Stimulated activated naive B cell treated with anti-CD40 and anti-IgM and Interleukin-4, amounts not matched to agents 10 μg/mL and 1 μg/mL and 100 μg/mL, for 72 hours (primary cell): ENCODE data around the gene CEP43.

Source experiments
- ATAC-seq, 2 donors: fragments of 150-1000 bp; cut with Tn5 transposase; replicated peaks; 2 replicates each; pipeline ENCODE4 v1.10.0; 2021; ENCODE audit warnings: moderate library complexity in 1 of 2
- DNase-seq: peaks from one replicate; pipeline ENCODE4 v3.0.0; 2021
- H3K27ac Mint-ChIP-seq: one replicate; pipeline ENCODE4 v1.8.0; 2022; ENCODE audit warnings: mild to moderate bottlenecking, mixed read lengths
- H3K27me3 Mint-ChIP-seq, 2 donors: one replicate each; pipeline ENCODE4 v1.8.0; 2022; ENCODE audit warnings: mixed read lengths in 2 of 2
- H3K36me3 Mint-ChIP-seq, 2 donors: one replicate each; pipeline ENCODE4 v1.8.0; 2022; ENCODE audit warnings: mixed read lengths in 2 of 2, mild to moderate bottlenecking in 1 of 2
- H3K4me1 Mint-ChIP-seq, 2 donors: one replicate each; pipeline ENCODE4 v1.8.0; 2022; ENCODE audit warnings: mixed read lengths in 2 of 2, mild to moderate bottlenecking in 1 of 2
- H3K4me3 Mint-ChIP-seq, 2 donors: one replicate each; pipeline ENCODE4 v1.8.0; 2022; ENCODE audit warnings: mild to moderate bottlenecking in 2 of 2, mixed read lengths in 2 of 2, moderate library complexity in 1 of 2
- H3K9me3 Mint-ChIP-seq, 2 donors: one replicate each; pipeline ENCODE4 v1.8.0; 2022; ENCODE audit warnings: mixed read lengths in 2 of 2, mild to moderate bottlenecking in 1 of 2

The CEP43 gene

GRCh38 chr6:166957087-166957804 is 42.0 kb upstream of the CEP43 start:
- H3K4me3 Mint-ChIP-seq: peak overlapping the region; percentile 84 to 95
- peaks cover 5 to 10% of the 10 kb centered on the region in 2 donors for H3K36me3 Mint-ChIP-seq
- DNase-seq: peak; percentile 66
- no peaks in the 10 kb centered on the region for H3K9me3 Mint-ChIP-seq
- H3K27me3 Mint-ChIP-seq: no peaks in the 10 kb centered on the region
- H3K27ac Mint-ChIP-seq: peak overlapping the region; percentile 97
- peak; percentile 41 to 42 for ATAC-seq
- peaks cover 54 to 79% of the 10 kb centered on the region in 2 donors for H3K4me1 Mint-ChIP-seq

DNA sequence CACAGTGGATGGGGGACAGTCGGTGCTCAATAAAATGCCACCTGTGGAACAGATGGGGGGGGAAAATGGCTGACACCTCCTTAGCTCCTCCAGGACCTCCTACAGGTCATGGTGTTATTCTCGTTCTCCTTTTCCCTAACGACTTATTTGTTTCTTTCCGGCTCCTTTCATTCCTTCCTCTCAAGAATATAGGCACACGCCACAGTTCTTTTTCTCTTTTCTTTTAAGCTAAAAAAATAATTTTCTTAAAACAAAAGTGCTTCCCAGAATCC is 41.5 kb upstream of the CEP43 start:
- H3K27ac Mint-ChIP-seq: peak overlapping the region; percentile 97
- no peaks in the 10 kb centered on the region for H3K27me3 Mint-ChIP-seq
- peaks cover 51 to 74% of the 10 kb centered on the region in 2 donors for H3K4me1 Mint-ChIP-seq
- H3K36me3 Mint-ChIP-seq: peaks cover 3 to 10% of the 10 kb centered on the region in 2 donors
- DNase-seq (no peak), ATAC-seq (no peak)
- peak overlapping the region; percentile 84 to 95 for H3K4me3 Mint-ChIP-seq
- no peaks in the 10 kb centered on the region for H3K9me3 Mint-ChIP-seq

GRCh38 chr6:166958926-166959861 is 40.0 kb upstream of the CEP43 start:
- ATAC-seq (peak; percentile 14 to 36), DNase-seq (peak; percentile 41)
- Mint-ChIP-seq H3K4me1 (peaks cover 40 to 65% of the 10 kb centered on the region in 2 donors), H3K4me3 (peak overlapping the region; percentile 84 to 95), H3K36me3 (peaks cover 0 to 6% of the 10 kb centered on the region in 2 donors), H3K27me3 (no peaks in the 10 kb centered on the region), H3K27ac (peak overlapping the region; percentile 97), H3K9me3 (no peaks in the 10 kb centered on the region)

- no peaks in the 10 kb centered on the region for H3K9me3 Mint-ChIP-seq
- peak overlapping the region; percentile 97 for H3K27ac Mint-ChIP-seq
- peaks cover 0 to 4% of the 10 kb centered on the region in 2 donors for H3K36me3 Mint-ChIP-seq
- peaks cover 36 to 59% of the 10 kb centered on the region in 2 donors for H3K4me1 Mint-ChIP-seq
- H3K4me3 Mint-ChIP-seq: peak overlapping the region in 1 of 2 donors; percentile 95
- no peaks in the 10 kb centered on the region for H3K27me3 Mint-ChIP-seq
- DNase-seq (no peak), ATAC-seq (no peak)
Observed at GRCh38 chr6:166959911-166960608, 39.1 kb upstream of the CEP43 start.

- H3K27ac Mint-ChIP-seq: peak overlapping the region; percentile 97
- no peaks in the 10 kb centered on the region for H3K36me3 Mint-ChIP-seq
- H3K27me3 Mint-ChIP-seq: no peaks in the 10 kb centered on the region
- H3K4me3 Mint-ChIP-seq: peak overlapping the region in 1 of 2 donors; percentile 41
- no peaks in the 10 kb centered on the region for H3K9me3 Mint-ChIP-seq
- peaks cover 32 to 54% of the 10 kb centered on the region in 2 donors for H3K4me1 Mint-ChIP-seq
- DNase-seq: no peak
- ATAC-seq: no peak
Observed at GRCh38 chr6:166960609-166960978, 38.6 kb upstream of the CEP43 start.

DNA sequence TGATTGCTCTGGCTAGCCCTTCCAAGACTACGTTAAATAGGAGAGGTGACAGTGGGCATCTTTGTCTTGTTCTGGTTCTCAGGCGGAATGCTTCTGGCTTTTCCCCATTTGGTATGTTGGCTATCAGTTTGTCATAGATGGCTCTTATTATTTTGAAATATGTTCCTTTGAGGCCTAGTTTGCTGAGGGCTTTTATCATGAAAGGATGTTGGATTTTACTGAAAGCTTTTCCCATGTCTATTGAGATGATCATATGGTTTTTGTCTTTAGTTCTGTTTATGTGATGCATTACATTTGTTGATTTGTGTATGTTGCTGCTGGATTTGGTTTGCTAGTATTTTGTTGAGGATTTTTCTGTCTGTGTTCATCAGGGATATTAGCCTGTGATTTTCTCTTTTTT is 32.9 kb upstream of the CEP43 start:
- Mint-ChIP-seq H3K36me3 (peaks cover 2 to 3% of the 10 kb centered on the region in 2 donors), H3K4me3 (no peak overlapping the region), H3K27me3 (no peaks in the 10 kb centered on the region), H3K27ac (peak overlapping the region; percentile 39), H3K4me1 (peaks cover 6 to 31% of the 10 kb centered on the region in 2 donors), H3K9me3 (peaks cover 2 to 7% of the 10 kb centered on the region in 2 donors)
- ATAC-seq (no peak), DNase-seq (no peak)

DNA sequence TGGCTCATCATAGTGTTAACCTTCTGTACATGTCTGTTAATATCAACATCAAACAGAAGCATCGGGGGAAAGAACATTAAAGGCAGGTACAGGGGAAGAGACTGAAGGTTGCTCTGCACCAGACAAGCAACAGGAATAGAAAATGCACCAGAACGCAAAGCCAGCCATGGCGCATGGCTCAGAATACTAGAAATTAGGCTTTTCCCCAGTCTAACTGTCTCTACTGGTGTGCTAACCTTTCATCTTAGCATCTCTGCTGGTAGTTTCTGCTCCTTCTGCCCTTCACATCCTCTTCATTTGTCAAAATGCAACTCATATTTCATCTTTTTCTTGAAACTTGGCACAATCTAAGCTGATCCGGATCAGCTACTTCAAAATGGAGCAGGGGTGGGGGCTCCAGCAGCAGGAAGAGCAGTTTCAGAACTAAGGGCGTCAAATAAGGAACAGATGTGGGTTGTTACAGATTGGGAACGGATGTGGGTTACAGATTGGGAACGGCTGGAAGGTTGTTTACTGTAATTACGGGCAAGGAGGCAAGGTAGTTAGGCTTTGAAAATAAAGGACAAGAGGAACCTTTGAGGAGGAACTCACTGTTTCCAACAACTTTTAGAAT is 29.7 kb upstream of the CEP43 start:
- Mint-ChIP-seq H3K4me3 (no peak overlapping the region), H3K27me3 (no peaks in the 10 kb centered on the region), H3K9me3 (peaks cover 2 to 7% of the 10 kb centered on the region in 2 donors), H3K36me3 (peaks cover 2 to 3% of the 10 kb centered on the region in 2 donors), H3K4me1 (peaks cover 6 to 24% of the 10 kb centered on the region in 2 donors), H3K27ac (no peak overlapping the region)
- ATAC-seq (peak; percentile 16 to 25), DNase-seq (no peak)

- Mint-ChIP-seq H3K9me3 (peaks cover 2 to 7% of the 10 kb centered on the region in 2 donors), H3K27me3 (no peaks in the 10 kb centered on the region), H3K36me3 (peaks cover 2 to 3% of the 10 kb centered on the region in 2 donors), H3K4me3 (no peak overlapping the region), H3K4me1 (peaks cover 6 to 24% of the 10 kb centered on the region in 2 donors), H3K27ac (no peak overlapping the region)
- DNase-seq (no peak), ATAC-seq (no peak)
Observed at GRCh38 chr6:166970091-166970490, 29.1 kb upstream of the CEP43 start.

GRCh38 chr6:166970776-166971175 is 28.4 kb upstream of the CEP43 start:
- Mint-ChIP-seq H3K36me3 (peaks cover 2 to 3% of the 10 kb centered on the region in 2 donors), H3K27me3 (no peaks in the 10 kb centered on the region), H3K27ac (no peak overlapping the region), H3K9me3 (peaks cover 2 to 7% of the 10 kb centered on the region in 2 donors), H3K4me3 (no peak overlapping the region), H3K4me1 (peaks cover 6 to 24% of the 10 kb centered on the region in 2 donors)
- DNase-seq (no peak), ATAC-seq (no peak)

DNA sequence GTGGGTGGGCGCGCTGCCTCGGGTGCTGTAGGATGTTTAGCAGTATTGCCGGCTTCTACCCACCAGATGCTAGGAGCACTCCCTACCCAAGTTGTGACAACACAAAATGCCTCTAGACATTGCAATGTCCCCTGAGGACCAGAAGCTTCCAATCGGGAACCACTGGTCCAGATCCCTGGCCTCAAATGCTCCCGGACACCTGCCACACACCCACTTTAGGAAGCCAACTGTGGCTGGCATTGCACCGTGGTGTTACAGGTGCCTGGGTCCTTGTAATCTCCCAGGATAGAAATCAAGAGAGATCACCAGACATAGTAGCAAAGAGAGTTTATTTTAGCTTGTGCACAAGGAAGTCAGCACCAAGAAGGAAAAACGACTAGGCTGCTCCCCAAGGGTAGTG is 27.9 kb upstream of the CEP43 start:
- peaks cover 2 to 3% of the 10 kb centered on the region in 2 donors for H3K36me3 Mint-ChIP-seq
- H3K27ac Mint-ChIP-seq: no peak overlapping the region
- DNase-seq: no peak
- H3K27me3 Mint-ChIP-seq: no peaks in the 10 kb centered on the region
- peaks cover 2 to 3% of the 10 kb centered on the region in 2 donors for H3K9me3 Mint-ChIP-seq
- ATAC-seq: no peak
- H3K4me1 Mint-ChIP-seq: peaks cover 6 to 24% of the 10 kb centered on the region in 2 donors
- H3K4me3 Mint-ChIP-seq: no peak overlapping the region

GRCh38 chr6:166972101-166972500 is 27.1 kb upstream of the CEP43 start:
- ATAC-seq (no peak), DNase-seq (no peak)
- H3K4me1 Mint-ChIP-seq: peaks cover 6 to 24% of the 10 kb centered on the region in 2 donors
- no peaks in the 10 kb centered on the region for H3K27me3 Mint-ChIP-seq
- no peak overlapping the region for H3K27ac Mint-ChIP-seq
- peaks cover 0 to 2% of the 10 kb centered on the region in 2 donors for H3K9me3 Mint-ChIP-seq
- peaks cover 0 to 3% of the 10 kb centered on the region in 2 donors for H3K36me3 Mint-ChIP-seq
- no peak overlapping the region for H3K4me3 Mint-ChIP-seq

GRCh38 chr6:166976636-166977035 is 22.6 kb upstream of the CEP43 start:
- Mint-ChIP-seq H3K36me3 (peaks cover 3 to 4% of the 10 kb centered on the region in 2 donors), H3K27me3 (no peaks in the 10 kb centered on the region), H3K27ac (no peak overlapping the region), H3K9me3 (no peaks in the 10 kb centered on the region), H3K4me3 (no peak overlapping the region), H3K4me1 (no peaks in the 10 kb centered on the region)
- ATAC-seq (no peak), DNase-seq (no peak)

DNA sequence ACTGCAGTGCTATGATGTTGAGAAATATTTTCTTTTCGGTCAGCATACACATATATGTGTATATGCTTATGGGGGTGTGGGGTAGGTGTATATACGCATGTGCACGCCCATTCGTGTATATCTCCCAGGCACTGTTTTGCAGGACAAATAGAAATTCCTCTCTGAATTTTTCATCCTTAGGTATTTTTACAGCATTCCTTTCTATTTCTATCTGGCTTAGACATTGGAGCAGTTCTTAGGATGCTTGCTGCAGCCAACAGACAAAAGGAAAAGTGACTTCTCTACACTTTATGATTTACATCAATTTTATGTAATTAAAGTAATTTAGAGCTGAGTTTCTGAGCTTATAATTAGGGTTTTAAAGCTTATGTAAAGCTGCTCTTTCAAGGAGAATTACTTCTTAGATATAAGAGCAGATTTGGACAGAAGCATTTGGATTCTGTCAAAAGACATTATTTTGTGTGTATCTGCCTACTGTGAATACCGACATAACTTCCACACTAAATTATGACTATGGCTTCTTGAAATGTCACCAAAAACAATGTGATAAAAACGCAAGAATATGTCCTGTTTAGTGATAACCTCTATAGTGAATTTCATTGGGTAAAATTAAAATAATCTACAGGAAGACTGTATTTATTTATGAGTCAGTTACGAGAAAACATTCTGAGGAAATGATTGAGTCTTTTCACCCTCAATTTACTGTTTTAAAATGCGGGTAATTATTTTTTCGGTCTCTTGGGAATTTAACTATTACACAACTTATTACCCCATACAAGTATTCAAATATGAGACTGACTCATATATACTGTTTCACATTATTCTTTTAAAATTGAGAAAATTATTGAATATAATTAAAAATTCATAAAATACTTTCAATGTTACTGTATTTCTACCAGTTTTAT is 21.3 kb upstream of the CEP43 start:
- Mint-ChIP-seq H3K36me3 (peaks cover 4 to 6% of the 10 kb centered on the region in 2 donors), H3K4me3 (no peak overlapping the region), H3K27me3 (no peaks in the 10 kb centered on the region), H3K27ac (no peak overlapping the region), H3K4me1 (no peaks in the 10 kb centered on the region), H3K9me3 (no peaks in the 10 kb centered on the region)
- no peak for ATAC-seq
- DNase-seq: no peak
